ENCODE data around the gene ORMDL3.
A peak's percentile ranks its signal among the peaks of the same experiment; 100 is the strongest.

ORMDL3 gene

GRCh38 chr17:39927101-39927928 lies at the start of gene ORMDL3, which contains the start of gene LRRC3C:
TSS of gene ORMDL3 (minus strand) at chr17:39927601. CDS start at chr17:39924203, 3,398 bp downstream.
TSS of gene LRRC3C (plus strand) at chr17:39927732. CDS start at chr17:39941524, 13,792 bp downstream.
- DNase-seq, result peak; percentile 88

GRCh38 chr17:39975801-39976200 lies 48.4 kb upstream of the ORMDL3 start:
- DNase-seq, result no peak

- no peak for DNase-seq
These were observed 47.0 kb upstream of the ORMDL3 start for GRCh38 chr17:39974433-39974832.

GRCh38 chr17:39973496-39973895 lies 46.1 kb upstream of the ORMDL3 start:
- DNase-seq, result no peak

- no peak for DNase-seq
These were observed 44.9 kb upstream of the ORMDL3 start for GRCh38 chr17:39972271-39972670.

- no peak for DNase-seq
These were observed 43.7 kb upstream of the ORMDL3 start for GRCh38 chr17:39971076-39971603.

- DNase-seq, result no peak
These were observed 42.8 kb upstream of the ORMDL3 start for GRCh38 chr17:39970157-39970692.

- DNase-seq, result no peak
These were observed 42.0 kb upstream of the ORMDL3 start for GRCh38 chr17:39969375-39969774.

GRCh38 chr17:39968761-39969160 lies 41.4 kb upstream of the ORMDL3 start:
- DNase-seq, result no peak

- DNase-seq, result no peak
These were observed 39.4 kb upstream of the ORMDL3 start for GRCh38 chr17:39966771-39967170.

GRCh38 chr17:39965017-39965699 lies 37.8 kb upstream of the ORMDL3 start:
- no peak for DNase-seq

GRCh38 chr17:39963829-39964228 lies 36.4 kb upstream of the ORMDL3 start:
- DNase-seq, result no peak

- DNase-seq, result peak; percentile 15
These were observed 35.3 kb upstream of the ORMDL3 start, which contains the start of gene GSDMA for GRCh38 chr17:39962642-39963220. TSS of gene GSDMA (plus strand) at chr17:39963004. CDS start at chr17:39965688, 2,684 bp downstream.

- no peak for DNase-seq
These were observed 33.2 kb upstream of the ORMDL3 start for GRCh38 chr17:39960524-39961041.

GRCh38 chr17:39955726-39956225 lies 28.4 kb upstream of the ORMDL3 start:
- no peak for DNase-seq

GRCh38 chr17:39954876-39955275 lies 27.5 kb upstream of the ORMDL3 start:
- DNase-seq, result no peak

GRCh38 chr17:39953471-39953888 lies 26.1 kb upstream of the ORMDL3 start:
- DNase-seq, result no peak

GRCh38 chr17:39952680-39953470 lies 25.5 kb upstream of the ORMDL3 start:
- DNase-seq, result peak; percentile 86

- DNase-seq, result no peak
These were observed 24.7 kb upstream of the ORMDL3 start for GRCh38 chr17:39951924-39952679.

- DNase-seq, result no peak
These were observed 23.5 kb upstream of the ORMDL3 start for GRCh38 chr17:39950871-39951348.

- no peak for DNase-seq
These were observed 21.6 kb upstream of the ORMDL3 start for GRCh38 chr17:39949028-39949427.

All from stimulated activated CD4-positive, alpha-beta T cell treated with anti-CD3 and anti-CD28 coated beads, Interleukin-12 subunit alpha, Interleukin-12 subunit beta, amount 100 ng/mL, for 4 hours (primary cell).